Progenitor cell of endocrine pancreas (in vitro differentiated cells): ENCODE measurements around the gene STK38L. TPM values are rescaled to one million over a fixed set of nuclear protein-coding genes. Genes with fewer than 3 reads are reported as not detected.

ENCODE experiments used
- DNase-seq: peaks from one replicate; pipeline ENCODE4 v3.0.0; 2021; ENCODE audit warnings: low spot score; ENCODE audit not compliant: unreplicated experiment
- H3K27ac Mint-ChIP-seq: 2 replicates; pipeline ENCODE4 v1.8.0; 2021; ENCODE audit warnings: mild to moderate bottlenecking, moderate library complexity, mixed read lengths
- H3K27me3 Mint-ChIP-seq: 2 replicates; pipeline ENCODE4 v1.8.0; 2021; ENCODE audit warnings: mixed read lengths
- H3K36me3 Mint-ChIP-seq: 2 replicates; pipeline ENCODE4 v1.8.0; 2022; ENCODE audit warnings: mixed read lengths; ENCODE audit not compliant: insufficient read depth
- H3K4me1 Mint-ChIP-seq: 2 replicates; pipeline ENCODE4 v1.8.0; 2021; ENCODE audit warnings: low read depth, mixed read lengths
- H3K4me3 Mint-ChIP-seq: 2 replicates; pipeline ENCODE4 v1.8.0; 2021; ENCODE audit warnings: low read depth, mild to moderate bottlenecking, moderate library complexity, mixed read lengths
- H3K9me3 Mint-ChIP-seq: 2 replicates; pipeline ENCODE4 v1.8.0; 2021; ENCODE audit warnings: low read depth, mixed read lengths
- CTCF ChIP-seq: fragments of 200-600 bp; sonication (generic); IDR thresholded peaks from one replicate; pipeline ENCODE4 v1.5.0; 2021; ENCODE audit warnings: antibody characterized with exemption, mild to moderate bottlenecking; ENCODE audit not compliant: unreplicated experiment
- total RNA-seq: library from RNA; stranded (reverse); gene quantifications from 2 replicates; pipeline ENCODE4 v1.2.1, GENCODE V29; 2021

STK38L gene
- total RNA-seq, 1 donor from 2014 or later: 149 TPM

DNA sequence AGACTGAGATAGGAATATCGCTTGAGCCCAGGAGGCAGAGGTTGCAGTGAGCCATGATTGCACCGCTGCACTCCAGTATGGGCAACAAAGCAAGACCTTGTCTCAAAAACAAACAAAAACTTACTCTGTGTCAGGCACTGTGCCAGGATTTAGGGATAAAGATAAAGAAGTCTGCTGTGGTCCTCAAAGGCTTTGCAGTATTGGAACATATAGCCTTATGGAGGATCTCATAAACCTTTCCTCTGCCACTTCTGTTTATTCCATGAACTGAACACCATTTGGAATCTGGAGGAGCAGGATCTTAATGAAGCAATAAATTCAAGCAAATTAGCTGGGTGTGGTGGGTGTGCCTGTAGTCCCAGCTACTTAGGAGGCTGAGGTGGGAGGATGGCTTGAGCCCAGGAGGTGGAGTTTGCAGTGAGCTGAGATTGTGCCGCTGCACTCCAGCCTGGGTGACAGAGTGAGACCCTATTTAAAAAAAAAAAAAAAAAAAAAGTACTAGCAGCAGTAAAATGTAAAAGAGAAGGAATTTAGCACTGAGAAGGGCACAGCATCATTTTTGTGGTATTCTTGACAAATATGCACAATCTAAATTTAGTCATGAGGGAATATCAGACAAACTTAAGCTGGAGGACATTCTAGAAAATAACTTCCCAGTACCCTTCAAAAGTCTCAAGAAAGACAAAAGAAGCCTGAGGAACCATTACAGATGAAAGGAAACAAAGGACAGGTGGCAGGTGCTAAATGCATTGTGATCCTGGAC, 115.7 kb downstream of the STK38L start:
- no peak overlapping the region for H3K27ac Mint-ChIP-seq
- H3K9me3 Mint-ChIP-seq: peaks cover 11% of the 10 kb centered on the region
- DNase-seq: no peak
- TF ChIP-seq CTCF: no peak
- peaks cover 2% of the 10 kb centered on the region for H3K4me1 Mint-ChIP-seq
- peaks cover 7% of the 10 kb centered on the region for H3K36me3 Mint-ChIP-seq
- H3K4me3 Mint-ChIP-seq: no peak overlapping the region
- H3K27me3 Mint-ChIP-seq: no peaks in the 10 kb centered on the region

GRCh38 chr12:27361372-27361771, 117.3 kb downstream of the STK38L start:
- no peaks in the 10 kb centered on the region for H3K27me3 Mint-ChIP-seq
- no peak for TF ChIP-seq CTCF
- H3K4me1 Mint-ChIP-seq: peaks cover 2% of the 10 kb centered on the region
- peaks cover 11% of the 10 kb centered on the region for H3K9me3 Mint-ChIP-seq
- no peak for DNase-seq
- peaks cover 7% of the 10 kb centered on the region for H3K36me3 Mint-ChIP-seq
- no peak overlapping the region for H3K27ac Mint-ChIP-seq
- H3K4me3 Mint-ChIP-seq: no peak overlapping the region

GRCh38 chr12:27366621-27367020, 122.5 kb downstream of the STK38L start:
- peaks cover 12% of the 10 kb centered on the region for H3K9me3 Mint-ChIP-seq
- H3K27ac Mint-ChIP-seq: no peak overlapping the region
- peaks cover 16% of the 10 kb centered on the region for H3K36me3 Mint-ChIP-seq
- peaks cover 2% of the 10 kb centered on the region for H3K4me1 Mint-ChIP-seq
- H3K27me3 Mint-ChIP-seq: no peaks in the 10 kb centered on the region
- no peak overlapping the region for H3K4me3 Mint-ChIP-seq
- no peak for DNase-seq
- TF ChIP-seq CTCF: no peak

- no peak for TF ChIP-seq CTCF
- H3K27ac Mint-ChIP-seq: no peak overlapping the region
- peaks cover 2% of the 10 kb centered on the region for H3K4me1 Mint-ChIP-seq
- no peak for DNase-seq
- peaks cover 18% of the 10 kb centered on the region for H3K36me3 Mint-ChIP-seq
- H3K4me3 Mint-ChIP-seq: no peak overlapping the region
- H3K27me3 Mint-ChIP-seq: no peaks in the 10 kb centered on the region
- H3K9me3 Mint-ChIP-seq: peaks cover 14% of the 10 kb centered on the region
These were observed 123.0 kb downstream of the STK38L start for GRCh38 chr12:27367078-27367477.

Other genes starting within 250 kb of the STK38L start
- 81.0 and 91.2 TPM in 2 replicates for gene TM7SF3, start 229.9 kb upstream of the STK38L start, total RNA-seq
- gene MED21, start 221.7 kb upstream of the STK38L start, total RNA-seq: 74.4 and 89.1 TPM in 2 replicates
- not detected in 2 replicates for gene C12orf71, start 161.7 kb upstream of the STK38L start, total RNA-seq
- 26.0 and 28.8 TPM in 2 replicates for gene BMAL2, start 88.5 kb downstream of the STK38L start, total RNA-seq
- gene SMCO2, start 202.4 kb downstream of the STK38L start, total RNA-seq: 1.4 and 1.6 TPM in 2 replicates